Limb (tissue), 2 donors: Measurements from ENCODE around the gene WBP1L.

Experiments
- DNase-seq, 2 donors: peaks; one replicate each; pipeline ENCODE4 v3.0.0-alpha.2; 2016; ENCODE audit errors: extremely low spot score in 2 of 2

WBP1L gene

DNA sequence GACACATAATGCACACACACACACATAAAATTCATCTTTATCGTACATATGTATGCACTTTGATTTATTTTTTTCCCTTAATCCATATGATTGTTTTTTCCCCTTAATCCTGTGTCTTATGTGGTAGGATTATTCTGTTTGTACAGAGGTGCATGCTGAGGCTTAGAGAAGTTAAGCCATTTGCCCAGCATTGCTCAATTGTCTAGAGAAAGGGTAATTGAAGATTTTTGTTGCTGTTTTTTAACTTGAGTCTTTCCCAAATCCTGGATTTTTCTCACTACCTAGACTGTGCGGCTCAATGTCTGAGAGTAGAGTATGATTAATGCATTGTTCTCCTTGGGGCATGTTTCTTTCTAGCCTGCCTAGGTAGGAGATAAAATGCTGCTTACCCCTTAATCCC is 35.0 kb downstream of the WBP1L start:
- DNase-seq, result no peak

- no peak for DNase-seq
Observed at GRCh38 chr10:102779680-102780526, 36.2 kb downstream of the WBP1L start.

GRCh38 chr10:102780527-102780808 is 36.7 kb downstream of the WBP1L start:
- DNase-seq, result no peak

GRCh38 chr10:102781090-102781920 is 37.6 kb downstream of the WBP1L start:
- DNase-seq, result peak in 1 of 2 donors; percentile 41

DNA sequence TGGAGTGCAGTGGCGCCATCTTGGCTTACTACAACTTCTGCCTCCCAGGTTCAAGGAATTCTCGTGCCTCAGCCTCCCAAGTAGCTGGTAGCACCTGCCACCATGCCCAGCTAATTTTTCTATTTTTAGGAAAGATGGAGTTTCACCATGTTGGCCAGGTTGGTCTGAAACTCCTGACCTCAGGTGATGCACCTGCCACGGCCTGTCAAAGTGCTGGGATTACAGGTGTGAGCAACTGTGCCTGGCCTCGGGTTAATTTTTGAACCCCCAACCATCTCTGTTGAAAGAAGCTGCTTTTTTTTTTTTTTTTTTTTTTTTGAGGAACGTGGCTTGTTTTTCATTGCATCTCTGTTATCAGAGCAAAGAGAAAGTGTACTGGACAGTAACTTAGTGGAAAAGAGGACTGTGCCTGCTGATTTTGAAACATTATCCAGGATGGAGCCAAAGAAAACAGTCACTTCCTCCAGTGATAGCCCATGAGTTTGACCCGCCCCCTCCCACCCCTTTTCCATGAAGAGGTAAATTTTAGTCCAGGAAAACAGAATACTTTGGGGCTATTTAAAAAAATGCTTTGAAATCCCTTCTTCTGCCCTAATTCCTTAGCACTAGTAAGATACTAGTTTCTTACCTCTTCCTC is 38.3 kb downstream of the WBP1L start:
- DNase-seq, result no peak

DNA sequence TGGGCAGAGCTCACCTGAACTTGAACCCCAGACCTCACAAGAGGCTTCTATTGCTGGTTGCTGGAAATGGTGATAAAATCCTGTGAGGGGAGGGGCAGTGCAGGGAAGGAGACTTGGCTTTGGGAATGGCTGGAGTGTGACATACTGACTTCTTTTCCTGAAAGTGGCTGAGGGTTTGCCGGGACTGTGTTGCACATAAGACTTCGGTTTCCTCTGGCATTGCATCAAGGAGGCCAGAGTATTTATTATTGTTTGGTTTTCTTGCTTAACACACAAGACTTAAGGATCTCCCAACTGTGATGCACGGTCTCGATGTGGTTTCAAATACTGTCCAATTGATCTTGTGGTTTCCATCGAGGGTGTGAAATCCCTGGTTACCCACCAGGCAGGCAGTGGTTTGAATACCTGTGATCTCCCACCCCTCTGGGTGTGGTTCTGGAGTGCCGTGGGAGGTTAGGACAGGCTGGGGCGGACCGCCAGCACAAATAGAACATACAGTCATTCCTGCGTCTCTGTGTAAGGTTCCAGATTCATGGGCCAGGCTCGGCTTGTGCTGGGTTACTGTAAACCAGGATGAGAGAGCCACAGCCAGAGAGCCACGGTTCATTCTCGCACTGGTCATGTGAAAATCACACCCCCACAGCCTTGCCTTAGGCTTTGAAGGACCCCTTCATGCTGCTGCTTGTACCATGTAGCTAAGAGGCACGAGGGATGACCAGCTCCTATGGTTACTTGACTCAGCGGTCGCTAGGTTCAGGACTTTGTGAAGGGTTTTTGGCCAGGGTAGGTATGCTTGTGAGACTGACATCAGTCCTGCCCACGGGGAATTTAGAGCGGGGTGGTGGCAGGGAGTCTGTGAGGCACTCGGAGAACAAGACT is 39.2 kb downstream of the WBP1L start:
- peak in 1 of 2 donors; percentile 58 for DNase-seq

- DNase-seq, result no peak
Observed at GRCh38 chr10:102783568-102783967, 39.8 kb downstream of the WBP1L start.

- no peak for DNase-seq
Observed at GRCh38 chr10:102785818-102786217, 42.1 kb downstream of the WBP1L start.

DNA sequence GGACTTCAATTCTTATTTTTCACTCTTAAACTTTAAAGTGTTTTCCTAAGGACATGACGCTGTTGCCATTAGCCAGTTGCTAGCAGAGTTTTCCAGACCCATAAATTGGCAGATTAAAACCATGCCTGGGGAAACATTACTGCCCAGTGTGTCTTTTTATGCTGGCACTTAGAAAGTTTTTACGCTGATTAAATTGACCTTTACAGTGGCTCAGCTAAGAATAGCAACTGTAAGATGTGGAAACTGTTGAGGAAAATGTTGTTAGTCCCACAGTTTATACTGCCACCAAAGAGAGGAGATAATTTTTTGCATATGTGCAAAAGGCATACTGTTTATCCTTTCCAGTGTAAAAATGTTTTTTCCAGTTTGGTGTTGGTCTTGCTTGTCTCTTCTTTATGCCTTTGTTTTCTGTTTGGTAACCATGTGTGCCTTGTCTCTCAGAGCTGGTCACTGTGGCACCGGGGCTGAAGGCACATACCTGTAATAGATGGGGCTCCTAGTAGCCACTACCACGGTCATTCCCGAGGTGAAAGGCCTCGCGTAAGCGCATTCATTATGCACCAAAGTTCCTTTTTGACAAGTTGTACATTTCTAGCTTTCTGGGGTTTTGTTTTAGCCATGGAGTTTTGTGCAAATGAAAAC is 48.1 kb downstream of the WBP1L start:
- DNase-seq, result no peak

DNA sequence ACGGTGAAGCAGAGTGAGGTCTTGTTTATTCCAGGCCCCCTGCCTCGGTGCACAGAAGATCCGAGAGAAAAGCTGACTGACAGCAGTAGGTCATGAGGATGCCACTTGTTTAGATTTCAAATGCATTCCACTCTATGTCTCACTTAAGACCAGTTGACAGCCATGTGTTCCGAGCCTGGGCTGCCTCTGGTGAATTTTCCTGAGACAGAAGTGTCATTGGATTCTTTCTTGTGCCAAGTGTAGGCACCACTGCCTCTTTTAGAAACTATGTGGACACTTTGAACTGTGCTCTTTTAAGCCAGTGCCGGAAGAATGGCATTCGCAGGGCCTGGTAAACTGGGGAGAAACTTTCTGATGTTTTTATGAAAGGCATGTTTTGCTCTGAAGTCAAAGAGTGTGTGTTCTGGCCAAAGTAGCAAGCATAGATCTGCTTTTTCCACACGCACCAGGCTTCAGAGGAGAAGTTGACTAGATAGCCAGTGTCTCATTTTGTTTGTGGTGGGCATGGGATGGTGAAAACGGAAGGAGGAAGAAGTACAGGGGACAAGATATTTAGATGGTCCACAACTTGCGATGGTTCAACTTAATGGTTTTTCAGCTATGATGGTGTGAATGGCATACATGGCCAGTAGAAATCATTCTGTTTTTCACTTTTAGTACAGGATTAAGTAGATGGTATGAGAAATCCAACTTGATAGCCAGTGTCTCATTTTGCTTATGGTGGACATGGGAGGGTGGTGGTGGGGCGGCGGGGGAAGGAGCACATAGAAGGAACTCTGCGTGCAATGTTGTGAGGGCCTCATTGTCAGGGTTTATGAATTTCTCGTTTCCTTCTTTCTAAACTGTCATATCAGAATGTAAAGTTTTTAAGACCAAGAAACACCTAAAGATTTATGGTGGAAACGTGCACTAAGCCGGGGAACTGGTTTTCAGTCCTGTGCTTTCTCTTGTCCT is 52.0 kb downstream of the WBP1L start:
- no peak for DNase-seq

DNA sequence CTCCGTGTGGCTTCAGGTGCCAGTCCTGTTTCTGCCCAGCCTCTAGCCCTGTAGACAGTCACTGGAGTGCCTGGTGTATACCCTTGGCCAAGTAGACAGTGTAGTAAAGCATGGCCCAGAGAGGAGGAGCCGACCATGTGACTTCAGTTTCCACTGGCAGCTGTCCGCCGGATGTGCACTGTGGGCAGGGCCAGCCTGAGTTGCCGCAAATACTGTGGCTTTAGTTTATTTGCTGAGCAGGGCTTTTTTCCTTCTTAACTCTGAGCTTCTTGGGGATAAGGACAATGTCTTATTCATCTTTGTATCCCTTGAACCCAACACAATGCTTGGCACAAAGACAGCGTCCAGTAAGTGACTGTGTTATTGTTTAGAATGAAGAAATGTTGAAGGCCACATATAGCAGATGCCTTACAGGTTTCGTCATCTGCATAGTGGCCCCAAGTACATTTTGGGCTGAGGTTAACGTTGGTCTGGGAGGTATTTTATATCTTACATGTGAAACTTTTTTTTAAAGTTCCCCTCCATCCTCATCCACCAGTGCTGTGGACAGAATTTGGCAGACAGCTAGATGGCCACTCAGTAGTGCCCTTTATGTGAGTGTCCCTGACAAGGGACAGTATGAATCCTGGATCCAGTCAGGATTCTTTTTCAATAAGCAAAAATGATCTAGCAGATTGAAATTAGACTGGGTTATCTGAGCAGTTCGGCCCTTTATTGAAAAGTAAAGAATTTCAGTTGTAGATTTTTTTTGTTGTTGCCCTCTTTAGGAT is 52.8 kb downstream of the WBP1L start:
- DNase-seq, result peak; percentile 71 to 82

GRCh38 chr10:102799691-102800471 is 56.1 kb downstream of the WBP1L start:
- DNase-seq, result no peak

GRCh38 chr10:102800611-102801335 is 57.0 kb downstream of the WBP1L start:
- DNase-seq, result no peak

- DNase-seq, result no peak
Observed at GRCh38 chr10:102801496-102801895, 57.7 kb downstream of the WBP1L start.

DNA sequence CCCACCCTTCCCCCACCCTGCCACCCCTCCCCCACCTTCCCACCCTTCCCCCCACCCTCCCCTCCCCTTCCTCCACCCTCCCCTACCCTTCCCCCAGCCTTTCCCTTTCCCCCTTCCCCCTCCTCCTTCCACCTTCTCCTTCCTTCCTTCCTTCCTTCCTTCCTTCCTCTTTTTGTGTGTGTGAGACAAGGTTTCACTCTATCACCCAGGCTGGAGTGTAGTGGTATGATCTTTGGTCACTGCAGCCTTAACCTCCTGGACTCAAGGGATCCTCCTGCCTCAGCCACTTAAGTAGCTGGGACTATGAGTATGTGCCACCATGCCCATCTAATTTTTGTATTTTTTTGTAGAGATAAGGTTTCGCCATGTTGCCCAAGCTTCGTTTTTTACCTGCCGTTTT is 58.2 kb downstream of the WBP1L start:
- no peak for DNase-seq

GRCh38 chr10:102802920-102803534 is 59.3 kb downstream of the WBP1L start:
- DNase-seq, result no peak
